GM08714 (cell line): Measurements from ENCODE around the gene MAPK10.

Source experiments
- H3K4me3 ChIP-seq: fragments of 200-500 bp; sonication (Bioruptor generic); 2 replicates; pipeline ENCODE4 v1.5.1; 2014; ENCODE audit warnings: mild to moderate bottlenecking, low read length, inconsistent platforms
- ZNF274 ChIP-seq: IDR thresholded peaks from 2 replicates; pipeline ENCODE4 v1.6.1; 2012; ENCODE audit warnings: mild to moderate bottlenecking, low read depth, low read length

Gene MAPK10

DNA sequence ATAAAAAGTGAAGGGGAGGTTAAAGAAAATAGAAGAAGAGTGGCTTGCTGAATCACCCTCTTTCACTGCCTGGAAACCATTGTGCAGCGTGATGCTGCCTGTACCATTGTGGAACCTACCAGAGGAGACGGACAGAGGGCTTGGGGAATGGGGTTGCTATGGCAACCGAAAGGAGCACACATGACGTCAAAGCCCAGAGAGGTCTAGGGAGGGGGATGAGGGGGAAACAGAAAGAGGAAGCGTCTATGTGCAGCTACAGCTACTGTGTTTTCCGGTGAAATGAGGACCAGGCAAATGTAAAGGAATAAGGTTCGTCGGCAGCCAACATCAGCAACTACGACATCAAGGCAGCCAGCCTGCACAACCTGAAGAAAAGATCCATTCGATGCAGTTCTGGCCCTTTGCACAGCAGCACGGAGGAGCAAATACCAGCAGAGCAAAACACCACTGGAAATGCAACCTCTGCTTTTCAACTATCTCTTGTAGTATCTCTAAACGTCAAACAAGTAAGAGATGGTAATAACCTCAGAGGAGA, at the start of gene MAPK10:
TSS of gene MAPK10 (minus strand) at position 110 of the 535 bp plus-strand sequence.
- TF ChIP-seq ZNF274 = no peak
- no peak within 1 kb of the TSS; the same call in 1 of the 2 replicates for H3K4me3 ChIP-seq

DNA sequence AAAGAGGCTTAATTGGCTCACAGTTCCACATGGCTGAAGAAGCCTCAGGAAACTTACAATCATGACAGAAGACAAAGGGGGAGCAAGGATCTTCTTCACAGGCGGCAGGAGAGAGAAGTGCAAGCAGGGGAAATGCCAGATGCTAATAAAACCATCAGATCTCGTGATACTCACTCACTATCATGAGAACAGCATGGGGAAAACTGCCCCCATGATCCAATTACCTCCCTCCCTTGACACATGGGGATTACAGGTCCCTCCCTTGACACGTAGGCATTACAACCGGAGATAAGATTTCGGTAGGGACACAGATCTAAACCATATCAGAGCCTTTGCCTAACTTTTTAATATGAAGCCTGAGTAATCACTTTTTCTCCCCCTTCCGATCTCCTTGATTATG, 43.7 kb upstream of the MAPK10 start:
- TF ChIP-seq ZNF274 = no peak
- no peak overlapping the region for H3K4me3 ChIP-seq

DNA sequence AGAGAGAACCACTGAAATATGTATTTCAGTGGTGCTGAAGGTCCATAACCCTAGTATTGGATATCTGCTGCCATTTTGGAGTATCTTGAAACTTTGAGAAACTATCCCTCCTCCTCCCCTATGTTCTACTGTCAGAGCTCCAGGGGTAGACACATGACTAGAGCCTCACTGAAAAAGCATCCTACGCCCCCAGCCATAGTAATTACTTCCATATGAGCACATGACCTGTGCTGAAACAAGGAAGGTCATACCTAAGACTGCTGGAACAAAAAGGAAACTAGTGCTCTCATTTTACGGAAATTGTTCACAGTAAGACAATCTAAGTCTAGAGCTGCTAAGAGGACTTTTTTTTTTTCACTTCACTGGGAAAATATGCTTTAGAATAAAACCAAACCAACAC, 42.0 kb upstream of the MAPK10 start:
- no peak overlapping the region for H3K4me3 ChIP-seq
- no peak for TF ChIP-seq ZNF274

DNA sequence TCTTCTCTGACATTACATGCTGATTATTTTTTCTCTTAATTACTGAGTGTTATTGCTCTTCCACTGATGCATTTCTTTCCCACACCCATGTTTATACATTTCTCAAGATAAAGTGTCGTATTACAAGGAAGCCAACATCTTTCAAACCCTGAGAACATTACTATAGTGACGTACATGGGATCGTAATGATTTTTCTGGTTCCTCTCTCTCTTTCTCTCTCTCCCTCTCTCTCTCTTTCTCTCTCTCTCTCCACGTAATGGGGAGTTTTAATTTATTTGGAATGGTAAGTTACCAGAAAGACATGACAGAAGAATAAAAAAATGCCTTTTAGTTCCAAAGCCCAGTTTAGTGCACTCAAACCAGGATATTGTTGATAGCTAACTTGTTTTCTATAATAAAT, 40.4 kb upstream of the MAPK10 start:
- TF ChIP-seq ZNF274 = no peak

DNA sequence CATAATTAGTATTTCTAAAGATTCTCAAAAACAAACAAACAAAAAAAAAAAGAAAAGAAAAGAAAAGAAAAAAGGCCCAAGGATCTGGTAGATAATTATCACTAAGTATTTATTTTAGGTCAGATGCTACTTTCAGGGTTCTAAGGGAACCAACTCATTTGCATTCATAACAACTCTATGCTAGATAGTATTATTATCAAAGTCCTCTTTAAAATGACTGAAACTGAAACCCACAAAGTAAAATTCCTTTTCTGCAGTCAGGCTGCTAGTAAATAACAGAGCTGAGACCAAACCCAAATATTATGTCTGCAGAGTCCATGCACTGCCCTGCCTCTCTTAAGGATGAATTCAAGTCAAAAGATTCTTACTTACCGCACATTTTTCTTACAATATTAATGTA, 38.3 kb upstream of the MAPK10 start:
- no peak for TF ChIP-seq ZNF274
- H3K4me3 ChIP-seq = no peak overlapping the region

More for the DNA sequence above, 40.4 kb upstream of the MAPK10 start:
- H3K4me3 ChIP-seq = no peak overlapping the region

DNA sequence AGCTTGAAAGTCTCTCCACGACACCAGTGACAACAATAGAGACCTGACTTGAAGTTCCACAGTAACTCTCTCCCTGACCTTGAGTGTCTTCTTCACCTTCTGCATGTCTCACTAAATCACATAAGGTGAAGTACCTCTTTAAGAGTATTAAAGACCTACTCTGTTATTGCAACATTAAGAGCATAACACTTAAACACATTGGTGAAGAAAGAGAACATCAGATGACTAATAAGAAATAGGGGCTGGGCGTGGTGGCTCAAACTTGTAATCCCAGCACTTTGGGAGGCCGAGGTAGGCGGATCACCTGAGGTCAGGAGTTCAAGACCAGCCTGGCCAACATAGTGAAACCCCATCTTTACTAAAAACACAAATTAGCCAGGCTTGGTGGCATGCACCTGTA, 33.9 kb upstream of the MAPK10 start:
- TF ChIP-seq ZNF274 = no peak
- H3K4me3 ChIP-seq = no peak overlapping the region

DNA sequence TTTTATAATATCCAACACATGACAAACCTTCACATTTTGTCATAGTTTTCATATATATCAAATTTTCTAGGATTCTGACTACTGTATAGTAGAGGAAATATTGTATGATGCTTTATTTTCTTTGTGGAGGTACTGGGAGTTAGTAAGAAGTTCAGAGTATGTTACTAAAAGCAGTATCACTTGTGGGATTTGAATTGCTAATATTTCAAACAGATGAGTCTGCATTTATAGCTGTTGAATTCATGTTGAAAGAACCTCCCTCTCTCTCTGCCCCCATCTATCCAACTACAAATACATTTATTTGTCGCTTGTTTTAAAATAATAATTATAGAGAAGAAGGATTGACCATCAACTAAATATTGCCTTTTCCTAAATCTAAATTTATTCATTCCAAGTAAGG, 29.8 kb upstream of the MAPK10 start:
- no peak for TF ChIP-seq ZNF274
- no peak overlapping the region for H3K4me3 ChIP-seq

DNA sequence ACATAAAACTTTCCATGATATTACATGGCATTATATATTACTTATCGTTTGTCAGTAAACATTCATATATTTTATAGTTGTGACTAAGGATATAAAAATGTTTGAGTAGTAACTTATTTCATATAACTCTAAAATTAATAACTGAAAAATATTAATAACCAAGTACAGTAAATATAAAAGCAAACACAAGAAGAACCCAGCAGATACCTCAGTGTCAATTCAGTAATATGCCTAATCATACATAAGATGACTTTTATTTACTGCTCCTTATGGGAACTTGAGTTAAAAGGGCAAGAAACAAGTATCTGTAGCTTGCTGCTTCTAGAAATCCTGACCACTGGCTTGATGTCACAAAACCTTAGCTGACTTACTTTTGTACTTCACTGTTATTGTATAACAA, 28.4 kb upstream of the MAPK10 start:
- H3K4me3 ChIP-seq = no peak overlapping the region
- no peak for TF ChIP-seq ZNF274

DNA sequence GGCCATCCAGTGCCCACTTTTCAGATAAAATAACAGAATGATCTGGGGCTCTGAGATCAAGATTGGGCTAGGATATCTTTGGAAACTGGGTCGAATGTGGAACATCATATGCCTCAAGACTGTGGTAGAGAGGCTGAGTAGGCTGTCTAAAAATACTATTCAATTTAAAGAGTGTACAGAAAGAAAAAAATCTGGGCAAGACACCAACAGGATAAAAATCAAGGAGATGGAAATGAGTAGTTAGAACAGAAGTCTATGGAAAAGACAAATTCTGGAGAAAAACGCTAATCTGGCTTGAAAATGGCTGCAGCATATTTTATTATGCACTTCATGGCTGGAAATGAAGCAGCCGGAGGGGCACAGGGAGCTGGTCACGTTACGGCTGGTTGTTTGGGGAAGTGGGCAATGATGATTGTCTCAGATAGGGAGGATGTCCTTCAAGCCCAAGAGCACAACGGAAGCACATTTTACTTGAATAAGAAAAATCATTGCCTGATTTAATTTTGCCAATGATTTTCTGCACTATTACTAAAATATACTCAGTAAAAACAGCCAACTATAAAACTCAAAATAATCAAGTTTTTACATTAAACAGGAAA, 27.1 kb upstream of the MAPK10 start:
- H3K4me3 ChIP-seq = no peak overlapping the region
- no peak for TF ChIP-seq ZNF274

DNA sequence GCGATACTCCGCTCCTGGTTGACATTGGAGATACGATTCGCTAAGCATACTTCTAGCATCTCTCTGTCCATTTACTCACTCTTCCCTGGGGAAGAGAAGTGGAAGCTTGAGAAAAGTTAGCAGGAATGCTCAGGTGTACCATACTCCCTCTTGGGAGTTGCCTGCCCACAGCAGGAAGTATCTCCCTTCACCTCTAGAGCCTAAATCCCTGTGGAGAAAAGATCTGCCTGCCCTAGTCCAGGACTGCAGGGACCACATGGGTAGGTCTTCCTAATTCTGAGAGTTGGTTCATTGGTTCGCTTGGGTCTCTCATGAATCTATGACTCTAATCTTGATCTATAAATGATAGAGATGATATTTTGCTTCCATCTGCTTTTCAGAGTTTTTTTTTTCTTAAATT, 26.3 kb upstream of the MAPK10 start:
- H3K4me3 ChIP-seq = no peak overlapping the region
- no peak for TF ChIP-seq ZNF274

DNA sequence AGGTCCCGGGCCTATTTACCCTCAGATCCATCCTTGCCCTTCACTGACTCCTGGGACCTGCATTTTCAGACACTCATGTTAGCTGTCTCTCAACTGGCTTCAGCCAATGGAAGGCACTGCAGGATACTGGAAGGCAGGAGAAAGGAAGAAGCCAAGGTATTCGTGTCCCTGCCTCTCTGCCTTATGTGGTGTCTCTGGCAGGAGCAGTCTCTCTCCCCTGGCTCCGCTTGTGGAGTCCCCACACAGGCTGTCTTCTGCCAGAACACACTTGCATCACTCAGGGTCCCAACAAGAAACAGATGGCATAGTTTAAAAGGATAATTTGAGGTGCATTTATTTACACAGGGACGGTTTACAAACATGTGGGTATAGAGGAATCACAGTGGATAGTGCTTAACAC, 21.6 kb upstream of the MAPK10 start:
- no peak overlapping the region for H3K4me3 ChIP-seq
- no peak for TF ChIP-seq ZNF274

DNA sequence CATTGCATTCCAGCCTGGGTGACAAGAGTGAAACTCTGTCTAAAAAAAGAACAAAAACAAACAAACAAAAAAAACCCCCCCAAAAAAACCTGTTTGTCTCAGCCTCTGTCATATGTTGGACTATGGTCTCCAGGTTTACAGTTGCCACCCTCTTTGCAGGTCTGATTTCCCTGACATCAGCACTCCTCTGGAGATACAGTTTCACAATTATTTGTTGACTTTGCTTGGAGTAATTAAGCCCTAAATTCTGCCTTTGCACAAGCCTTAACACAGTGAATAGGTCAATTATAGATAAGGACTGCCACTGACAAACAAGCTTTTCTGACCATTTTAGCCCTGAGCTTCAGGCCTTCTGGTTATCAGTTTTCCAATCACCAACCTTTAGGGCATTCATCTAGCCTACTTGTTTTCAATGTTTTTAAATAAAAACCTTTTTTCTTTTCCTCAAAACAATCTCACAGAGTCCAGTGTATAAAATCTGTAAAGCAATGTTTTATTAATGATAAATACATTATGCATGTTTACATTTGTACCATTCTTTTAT, 20.4 kb upstream of the MAPK10 start:
- H3K4me3 ChIP-seq = no peak overlapping the region
- TF ChIP-seq ZNF274 = no peak

DNA sequence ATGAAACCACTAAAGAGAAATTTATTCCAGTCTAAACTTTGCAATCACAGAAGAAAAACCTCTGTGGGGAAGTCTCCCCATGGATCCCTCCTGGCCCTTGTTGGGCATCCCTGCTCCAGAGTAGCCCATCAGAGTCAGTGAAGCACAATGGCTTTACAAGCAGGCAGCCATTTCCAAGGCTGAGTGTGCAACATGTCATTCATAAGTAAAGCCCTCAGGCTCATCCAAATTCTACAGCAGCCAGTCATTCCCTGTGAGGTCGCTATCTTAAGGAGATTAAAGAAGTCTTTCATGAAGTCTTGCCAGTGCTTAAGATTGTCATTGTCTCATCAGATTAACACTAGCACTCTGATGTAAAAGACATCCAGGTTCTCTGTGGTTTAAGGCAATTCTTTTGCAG, 17.0 kb upstream of the MAPK10 start:
- no peak for TF ChIP-seq ZNF274
- no peak overlapping the region for H3K4me3 ChIP-seq

DNA sequence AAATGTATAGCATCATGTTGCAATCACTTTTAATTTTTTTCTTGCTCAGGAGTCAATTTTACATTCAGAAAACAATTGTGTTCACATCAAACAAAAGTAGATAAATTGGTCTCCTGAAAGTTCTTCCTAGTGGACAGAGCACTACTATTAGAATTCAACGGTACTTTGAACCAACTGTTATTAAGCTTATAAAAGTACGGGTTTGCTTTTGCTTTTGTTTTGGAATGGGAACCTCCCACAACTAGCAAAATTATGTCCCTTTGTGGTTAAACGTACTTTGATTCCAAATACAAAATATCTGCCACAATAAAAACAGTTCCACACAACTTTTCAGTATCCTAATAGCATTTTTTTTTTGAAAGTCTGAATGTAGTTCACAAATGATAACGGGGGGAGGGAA, 8.6 kb upstream of the MAPK10 start:
- no peak for TF ChIP-seq ZNF274

DNA sequence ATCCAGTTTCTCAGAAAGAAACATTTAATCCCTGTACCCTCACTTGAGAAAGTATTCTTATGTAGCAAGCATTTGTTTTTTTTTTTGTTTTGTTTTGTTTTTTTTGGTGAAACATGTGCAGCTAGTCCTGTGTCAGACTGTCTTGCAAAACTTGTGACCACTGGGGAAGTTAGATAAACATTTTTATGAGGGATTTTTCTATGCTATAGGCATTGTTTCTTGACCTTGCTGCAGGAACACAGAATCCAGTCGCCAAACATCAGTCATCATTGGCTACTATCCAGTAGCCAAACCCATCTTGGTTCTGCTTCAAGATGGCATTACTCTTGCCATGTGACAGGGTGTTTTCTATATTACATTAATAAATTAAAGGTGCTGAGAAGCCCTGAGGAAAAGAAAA, 7.7 kb upstream of the MAPK10 start:
- H3K4me3 ChIP-seq = no peak overlapping the region
- no peak for TF ChIP-seq ZNF274

More for the DNA sequence above, 8.6 kb upstream of the MAPK10 start:
- no peak overlapping the region for H3K4me3 ChIP-seq

DNA sequence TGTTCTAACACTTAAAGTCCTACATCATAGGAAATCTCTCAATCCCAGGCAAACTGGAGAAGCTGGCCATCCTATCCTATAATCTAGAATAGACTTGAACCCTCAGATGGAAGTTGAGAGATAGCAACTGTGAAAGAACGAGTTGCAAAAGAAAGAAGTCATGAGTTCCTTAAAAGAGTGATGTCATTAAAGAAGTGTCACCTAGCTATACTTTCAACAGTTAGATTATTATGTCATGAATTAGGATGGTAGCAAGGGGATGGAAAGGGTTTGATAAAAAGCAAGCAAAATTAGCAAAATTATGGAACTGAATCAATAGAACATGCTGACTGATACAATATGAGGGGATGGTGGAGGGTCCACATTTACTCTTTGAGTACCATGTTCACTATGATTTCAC, 7.1 kb upstream of the MAPK10 start:
- no peak for TF ChIP-seq ZNF274

More for the DNA sequence above, 7.1 kb upstream of the MAPK10 start:
- no peak overlapping the region for H3K4me3 ChIP-seq
